Neural cell (in vitro differentiated cells): ENCODE results near the gene HLA-DRB5.

ENCODE experiments used
- CTCF ChIP-seq: fragments of 450-650 bp; IDR thresholded peaks from 2 replicates; pipeline ENCODE4 v1.5.1; 2014; ENCODE audit warnings: antibody characterized with exemption, mild to moderate bottlenecking, moderate library complexity; ENCODE audit not compliant: poor library complexity, severe bottlenecking
- EP300 ChIP-seq: fragments of 450-650 bp; conservative IDR thresholded peaks from 2 replicates; pipeline ENCODE4 v1.6.1; 2014; ENCODE audit warnings: antibody characterized with exemption, mild to moderate bottlenecking, moderate library complexity; ENCODE audit not compliant: poor library complexity, severe bottlenecking
- EZH2 ChIP-seq: fragments of 200-600, 300-800 bp; shearing (Covaris generic), sonication (generic); IDR thresholded peaks from 2 replicates; pipeline ENCODE4 v1.6.1; 2014; ENCODE audit warnings: antibody characterized with exemption, low read length, borderline replicate concordance, mild to moderate bottlenecking; ENCODE audit not compliant: insufficient read depth, poor library complexity, severe bottlenecking
- POLR2AphosphoS5 ChIP-seq: IDR thresholded peaks from 2 replicates; pipeline ENCODE4 v1.6.1; 2012
- RAD21 ChIP-seq: fragments of 450-650 bp; conservative IDR thresholded peaks from 2 replicates; pipeline ENCODE4 v1.6.1; 2014; ENCODE audit warnings: antibody characterized with exemption, mild to moderate bottlenecking, moderate library complexity
- SMC3 ChIP-seq: fragments of 450-650 bp; conservative IDR thresholded peaks from 2 replicates; pipeline ENCODE4 v1.6.1; 2014; ENCODE audit warnings: antibody characterized with exemption, mild to moderate bottlenecking, moderate library complexity; ENCODE audit not compliant: poor library complexity
- TF ChIP-seq, protein P1 (sequence below): IDR thresholded peaks from 2 replicates; pipeline ENCODE4 v1.6.1; 2012; ENCODE audit warnings: borderline replicate concordance

GRCh38 chr6:32472781-32473375, 57.2 kb downstream of the HLA-DRB5 start:
- no peak for TF ChIP-seq CTCF
- no peak for TF ChIP-seq EZH2
- TF ChIP-seq, protein P1, sequence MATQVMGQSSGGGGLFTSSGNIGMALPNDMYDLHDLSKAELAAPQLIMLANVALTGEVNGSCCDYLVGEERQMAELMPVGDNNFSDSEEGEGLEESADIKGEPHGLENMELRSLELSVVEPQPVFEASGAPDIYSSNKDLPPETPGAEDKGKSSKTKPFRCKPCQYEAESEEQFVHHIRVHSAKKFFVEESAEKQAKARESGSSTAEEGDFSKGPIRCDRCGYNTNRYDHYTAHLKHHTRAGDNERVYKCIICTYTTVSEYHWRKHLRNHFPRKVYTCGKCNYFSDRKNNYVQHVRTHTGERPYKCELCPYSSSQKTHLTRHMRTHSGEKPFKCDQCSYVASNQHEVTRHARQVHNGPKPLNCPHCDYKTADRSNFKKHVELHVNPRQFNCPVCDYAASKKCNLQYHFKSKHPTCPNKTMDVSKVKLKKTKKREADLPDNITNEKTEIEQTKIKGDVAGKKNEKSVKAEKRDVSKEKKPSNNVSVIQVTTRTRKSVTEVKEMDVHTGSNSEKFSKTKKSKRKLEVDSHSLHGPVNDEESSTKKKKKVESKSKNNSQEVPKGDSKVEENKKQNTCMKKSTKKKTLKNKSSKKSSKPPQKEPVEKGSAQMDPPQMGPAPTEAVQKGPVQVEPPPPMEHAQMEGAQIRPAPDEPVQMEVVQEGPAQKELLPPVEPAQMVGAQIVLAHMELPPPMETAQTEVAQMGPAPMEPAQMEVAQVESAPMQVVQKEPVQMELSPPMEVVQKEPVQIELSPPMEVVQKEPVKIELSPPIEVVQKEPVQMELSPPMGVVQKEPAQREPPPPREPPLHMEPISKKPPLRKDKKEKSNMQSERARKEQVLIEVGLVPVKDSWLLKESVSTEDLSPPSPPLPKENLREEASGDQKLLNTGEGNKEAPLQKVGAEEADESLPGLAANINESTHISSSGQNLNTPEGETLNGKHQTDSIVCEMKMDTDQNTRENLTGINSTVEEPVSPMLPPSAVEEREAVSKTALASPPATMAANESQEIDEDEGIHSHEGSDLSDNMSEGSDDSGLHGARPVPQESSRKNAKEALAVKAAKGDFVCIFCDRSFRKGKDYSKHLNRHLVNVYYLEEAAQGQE: no peak
- no peak for TF ChIP-seq POLR2AphosphoS5
- TF ChIP-seq SMC3: no peak
- no peak for TF ChIP-seq EP300
- TF ChIP-seq RAD21: no peak
